Smooth muscle cell (in vitro differentiated cells): Measurements from ENCODE around the gene SLC13A2. TPM values are rescaled to one million over a fixed set of nuclear protein-coding genes. Genes with fewer than 3 reads are reported as not detected.

Experiments used
- DNase-seq: peaks from one replicate; lab custom pipeline; 2025; ENCODE audit not compliant: unreplicated experiment; lab: John Stamatoyannopoulos, UW
- H2AFZ ChIP-seq: fragments of 200-600 bp; sonication (generic); 2 replicates; pipeline ENCODE4 v1.6.0; 2016; ENCODE audit warnings: antibody characterized with exemption, low read depth, mild to moderate bottlenecking
- H3F3A ChIP-seq: fragments of 200-600 bp; sonication (generic); 2 replicates; pipeline ENCODE4 v1.6.0; 2017; ENCODE audit warnings: antibody characterized with exemption, low read depth
- H3K27ac ChIP-seq: fragments of 200-600 bp; sonication (generic); 2 replicates; pipeline ENCODE4 v1.5.1; 2016; ENCODE audit warnings: low read depth, mild to moderate bottlenecking
- H3K27me3 ChIP-seq: fragments of 200-600 bp; sonication (generic); 2 replicates; pipeline ENCODE4 v1.6.1; 2016; ENCODE audit warnings: low read depth, mild to moderate bottlenecking
- H3K36me3 ChIP-seq: fragments of 200-600 bp; sonication (generic); 2 replicates; pipeline ENCODE4 v1.5.1; 2016; ENCODE audit warnings: low read depth
- H3K4me1 ChIP-seq: fragments of 200-600 bp; sonication (generic); 2 replicates; pipeline ENCODE4 v1.5.1; 2016; ENCODE audit warnings: low read depth
- H3K4me2 ChIP-seq: fragments of 200-600 bp; sonication (generic); 2 replicates; pipeline ENCODE4 v1.6.0; 2016; ENCODE audit warnings: mild to moderate bottlenecking
- H3K4me3 ChIP-seq: fragments of 200-600 bp; sonication (generic); 2 replicates; pipeline ENCODE4 v1.5.1; 2016; ENCODE audit warnings: mild to moderate bottlenecking
- H3K79me2 ChIP-seq: fragments of 200-600 bp; sonication (generic); 2 replicates; pipeline ENCODE4 v1.6.0; 2016; ENCODE audit warnings: low read depth, mild to moderate bottlenecking
- H3K9ac ChIP-seq: fragments of 200-600 bp; sonication (generic); 2 replicates; pipeline ENCODE4 v1.6.0; 2016; ENCODE audit warnings: low read depth
- H3K9me3 ChIP-seq: fragments of 200-600 bp; sonication (generic); replicated peaks from 2 replicates; pipeline ENCODE4 v1.5.1; 2016; ENCODE audit warnings: low read depth
- H4K20me1 ChIP-seq: fragments of 200-600 bp; sonication (generic); 2 replicates; pipeline ENCODE4 v1.6.0; 2016; ENCODE audit warnings: low read depth
- WGBS: methylation state at CpG from one replicate; pipeline ENCODE4 v1.1.7; 2016; ENCODE audit warnings: low lambda C conversion rate; 5-methylcytosine and 5-hydroxymethylcytosine counted together
- polyA plus RNA-seq: library from polyadenylated mRNA; unstranded; fragments of >200 nt; fragmentation: Nextera tagmentation; extraction: Ambion mirVana; gene quantifications from 2 replicates; pipeline ENCODE4 v1.2.1, GENCODE V29; 2016
- total RNA-seq: library from RNA; depleted of rRNA; stranded (reverse); fragments of >200 nt; gene quantifications from 2 replicates; pipeline ENCODE4 v1.2.3, GENCODE V29; 2014
- TF ChIP-seq, protein P1 (sequence below): fragments of 200-600 bp; sonication (generic); IDR thresholded peaks from 2 replicates; pipeline ENCODE4 v1.5.1; 2017; ENCODE audit warnings: borderline replicate concordance, mild to moderate bottlenecking, antibody characterized with exemption; ENCODE audit not compliant: insufficient read depth, poor library complexity, severe bottlenecking

Gene SLC13A2
- total and polyA plus RNA-seq, 2 experiments from 2014 or later: not detected

DNA sequence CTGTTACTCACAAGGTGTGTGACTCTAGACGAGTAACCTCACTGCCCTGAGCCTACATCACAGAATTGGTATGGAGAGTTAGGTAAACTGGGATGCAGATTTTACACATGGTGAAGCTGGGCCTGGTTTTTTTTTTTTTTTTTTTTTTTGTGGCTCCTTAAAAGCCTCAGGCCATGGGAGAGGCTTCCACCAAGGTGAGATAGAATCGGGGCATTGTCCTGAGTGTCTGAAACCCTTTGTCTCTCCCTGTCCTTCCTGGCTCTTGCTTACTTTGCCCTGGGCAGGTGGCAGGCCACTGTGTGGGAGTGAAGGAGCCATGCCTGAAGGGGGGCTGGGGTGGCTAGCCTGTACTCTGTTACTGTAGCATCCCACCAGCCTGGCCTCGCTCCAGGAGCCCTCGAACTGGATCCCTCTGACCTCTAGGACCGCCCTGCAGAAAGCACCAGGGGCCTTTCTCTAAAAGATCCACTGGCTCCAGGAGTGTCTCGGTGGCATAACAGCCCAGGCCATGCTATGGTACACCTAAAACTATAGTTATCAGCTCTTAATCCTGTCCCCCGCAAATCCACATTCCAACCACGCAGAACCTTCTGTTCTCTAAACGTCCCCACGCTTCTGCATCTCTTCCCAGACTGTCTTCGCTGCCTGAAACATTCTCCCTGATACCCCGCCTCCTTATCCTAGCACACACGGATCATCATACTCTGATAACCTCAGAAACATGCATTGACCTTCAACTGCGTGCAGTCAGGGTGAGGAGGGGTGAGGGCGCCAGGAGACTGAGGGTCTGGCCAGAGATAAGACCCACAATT is 1.7 kb upstream of the SLC13A2 start:
- Histone ChIP-seq H3K4me2 (peak overlapping the region; percentile 19), H2AFZ (no peak overlapping the region)
- DNase-seq: no peak

GRCh38 chr17:28472871-28473497 is 460 bp upstream of the SLC13A2 start:
- 93% methylated on average over 7 of the region's 7 CpGs for WGBS
- no peaks in the 10 kb centered on the region for H3K9me3 ChIP-seq
- no peaks in the 10 kb centered on the region for H3F3A ChIP-seq
- no peak overlapping the region for H3K27ac ChIP-seq
- H3K4me2 ChIP-seq: no peak overlapping the region
- no peaks in the 10 kb centered on the region for H3K36me3 ChIP-seq
- no peak overlapping the region for H3K9ac ChIP-seq
- no peaks in the 10 kb centered on the region for H3K4me1 ChIP-seq
- TF ChIP-seq, protein P1, sequence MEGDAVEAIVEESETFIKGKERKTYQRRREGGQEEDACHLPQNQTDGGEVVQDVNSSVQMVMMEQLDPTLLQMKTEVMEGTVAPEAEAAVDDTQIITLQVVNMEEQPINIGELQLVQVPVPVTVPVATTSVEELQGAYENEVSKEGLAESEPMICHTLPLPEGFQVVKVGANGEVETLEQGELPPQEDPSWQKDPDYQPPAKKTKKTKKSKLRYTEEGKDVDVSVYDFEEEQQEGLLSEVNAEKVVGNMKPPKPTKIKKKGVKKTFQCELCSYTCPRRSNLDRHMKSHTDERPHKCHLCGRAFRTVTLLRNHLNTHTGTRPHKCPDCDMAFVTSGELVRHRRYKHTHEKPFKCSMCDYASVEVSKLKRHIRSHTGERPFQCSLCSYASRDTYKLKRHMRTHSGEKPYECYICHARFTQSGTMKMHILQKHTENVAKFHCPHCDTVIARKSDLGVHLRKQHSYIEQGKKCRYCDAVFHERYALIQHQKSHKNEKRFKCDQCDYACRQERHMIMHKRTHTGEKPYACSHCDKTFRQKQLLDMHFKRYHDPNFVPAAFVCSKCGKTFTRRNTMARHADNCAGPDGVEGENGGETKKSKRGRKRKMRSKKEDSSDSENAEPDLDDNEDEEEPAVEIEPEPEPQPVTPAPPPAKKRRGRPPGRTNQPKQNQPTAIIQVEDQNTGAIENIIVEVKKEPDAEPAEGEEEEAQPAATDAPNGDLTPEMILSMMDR: no peak
- no peaks in the 10 kb centered on the region for H3K27me3 ChIP-seq
- H2AFZ ChIP-seq: no peak overlapping the region
- DNase-seq: no peak
- H3K4me3 ChIP-seq: no peak overlapping the region
- H4K20me1 ChIP-seq: no peaks in the 10 kb centered on the region
- no peaks in the 10 kb centered on the region for H3K79me2 ChIP-seq

More for the DNA sequence above, 1.7 kb upstream of the SLC13A2 start:
- H3K4me1 ChIP-seq: peaks cover 5% of the 10 kb centered on the region
- 80% methylated on average over 15 of the region's 15 CpGs for WGBS
- TF ChIP-seq, protein P1: no peak
- H4K20me1 ChIP-seq: peaks cover 6% of the 10 kb centered on the region
- no peaks in the 10 kb centered on the region for H3K36me3 ChIP-seq
- no peaks in the 10 kb centered on the region for H3K79me2 ChIP-seq
- H3K9me3 ChIP-seq: no peaks in the 10 kb centered on the region
- H3K27ac ChIP-seq: no peak overlapping the region
- H3K27me3 ChIP-seq: no peaks in the 10 kb centered on the region
- H3F3A ChIP-seq: peaks cover 5% of the 10 kb centered on the region
- H3K4me3 ChIP-seq: no peak overlapping the region
- H3K9ac ChIP-seq: no peak overlapping the region

- Histone ChIP-seq H3K79me2 (no peaks in the 10 kb centered on the region), H3K9ac (no peak overlapping the region), H4K20me1 (no peaks in the 10 kb centered on the region), H3K4me2 (no peak overlapping the region), H3K9me3 (no peaks in the 10 kb centered on the region), H3K36me3 (no peaks in the 10 kb centered on the region), H2AFZ (no peak overlapping the region), H3F3A (no peaks in the 10 kb centered on the region), H3K4me1 (no peaks in the 10 kb centered on the region), H3K27me3 (no peaks in the 10 kb centered on the region), H3K27ac (no peak overlapping the region), H3K4me3 (no peak overlapping the region)
- 90% methylated on average over 7 of the region's 7 CpGs for WGBS
- no peak for DNase-seq
- TF ChIP-seq, protein P1: no peak
These were observed 677 bp downstream of the SLC13A2 start for GRCh38 chr17:28474111-28474531.
